WERI-Rb-1 (cell line): ENCODE measurements around the gene PRKCA.

Experiments used
- DNase-seq: peaks from one replicate; pipeline ENCODE4 v3.0.0-alpha.2; 2020
- H3K27ac ChIP-seq: fragments of 250-450 bp; sonication (Bioruptor Pico); 2 replicates; pipeline ENCODE4 v1.5.1; 2020; ENCODE audit warnings: mild to moderate bottlenecking, moderate library complexity
- H3K27me3 ChIP-seq: fragments of 250-450 bp; sonication (Bioruptor Pico); 2 replicates; pipeline ENCODE4 v1.5.1; 2021; ENCODE audit warnings: mild to moderate bottlenecking, low read depth, moderate library complexity; ENCODE audit not compliant: insufficient read depth, severe bottlenecking
- H3K36me3 ChIP-seq: fragments of 250-450 bp; sonication (Bioruptor Pico); 2 replicates; pipeline ENCODE4 v1.5.1; 2020; ENCODE audit warnings: mild to moderate bottlenecking, moderate library complexity
- H3K4me3 ChIP-seq: 2 replicates; pipeline ENCODE4 v1.5.1; 2011; ENCODE audit warnings: low read depth, mild to moderate bottlenecking, control low read depth, low read length
- H3K9me3 ChIP-seq: fragments of 250-450 bp; sonication (Bioruptor Pico); 2 replicates; pipeline ENCODE4 v1.5.1; 2021; ENCODE audit warnings: mild to moderate bottlenecking, moderate library complexity; ENCODE audit not compliant: severe bottlenecking
- TF ChIP-seq, protein P1 (sequence below): IDR thresholded peaks from 2 replicates; pipeline ENCODE4 v1.5.1; 2011; ENCODE audit warnings: low read depth, mild to moderate bottlenecking, control low read depth, inconsistent platforms, low read length

Gene PRKCA

GRCh38 chr17:66281661-66282369, 20.6 kb upstream of the PRKCA start:
- no peaks in the 10 kb centered on the region for H3K36me3 ChIP-seq
- H3K9me3 ChIP-seq = peaks cover 2% of the 10 kb centered on the region
- TF ChIP-seq, protein P1, sequence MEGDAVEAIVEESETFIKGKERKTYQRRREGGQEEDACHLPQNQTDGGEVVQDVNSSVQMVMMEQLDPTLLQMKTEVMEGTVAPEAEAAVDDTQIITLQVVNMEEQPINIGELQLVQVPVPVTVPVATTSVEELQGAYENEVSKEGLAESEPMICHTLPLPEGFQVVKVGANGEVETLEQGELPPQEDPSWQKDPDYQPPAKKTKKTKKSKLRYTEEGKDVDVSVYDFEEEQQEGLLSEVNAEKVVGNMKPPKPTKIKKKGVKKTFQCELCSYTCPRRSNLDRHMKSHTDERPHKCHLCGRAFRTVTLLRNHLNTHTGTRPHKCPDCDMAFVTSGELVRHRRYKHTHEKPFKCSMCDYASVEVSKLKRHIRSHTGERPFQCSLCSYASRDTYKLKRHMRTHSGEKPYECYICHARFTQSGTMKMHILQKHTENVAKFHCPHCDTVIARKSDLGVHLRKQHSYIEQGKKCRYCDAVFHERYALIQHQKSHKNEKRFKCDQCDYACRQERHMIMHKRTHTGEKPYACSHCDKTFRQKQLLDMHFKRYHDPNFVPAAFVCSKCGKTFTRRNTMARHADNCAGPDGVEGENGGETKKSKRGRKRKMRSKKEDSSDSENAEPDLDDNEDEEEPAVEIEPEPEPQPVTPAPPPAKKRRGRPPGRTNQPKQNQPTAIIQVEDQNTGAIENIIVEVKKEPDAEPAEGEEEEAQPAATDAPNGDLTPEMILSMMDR = no peak
- DNase-seq = no peak
- H3K27me3 ChIP-seq = no peaks in the 10 kb centered on the region
- H3K4me3 ChIP-seq = no peak overlapping the region
- H3K27ac ChIP-seq = no peak overlapping the region

DNA sequence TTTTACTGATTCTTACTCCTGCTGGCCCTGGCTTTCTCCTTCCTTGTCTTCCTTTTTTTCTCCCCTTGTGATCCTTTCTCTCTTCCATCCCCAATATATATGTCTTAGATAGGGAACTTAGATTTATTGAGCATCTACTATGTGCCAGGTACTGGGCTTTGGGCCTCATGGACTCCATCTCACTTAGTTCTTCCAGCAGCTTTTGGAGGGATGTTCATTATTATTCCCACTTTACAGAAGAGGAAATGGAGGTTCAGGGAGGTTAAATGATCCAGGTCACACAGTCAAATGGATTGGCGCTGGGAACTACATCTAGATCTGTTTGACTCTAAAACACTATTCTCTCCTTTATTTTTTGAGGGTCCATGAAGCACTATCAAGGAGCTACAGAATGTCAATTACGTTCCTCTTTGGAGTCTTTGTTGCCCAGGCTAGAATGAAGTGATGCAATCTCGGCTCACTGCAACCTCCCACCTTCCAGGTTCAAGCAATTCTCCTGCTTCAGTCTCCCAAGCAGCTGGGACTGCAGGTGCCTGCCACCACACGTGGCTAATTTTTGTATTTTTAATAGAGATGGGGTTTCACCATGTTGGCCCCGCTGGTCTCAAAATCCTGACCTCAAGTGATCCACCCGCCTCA, 19.0 kb upstream of the PRKCA start:
- Histone ChIP-seq H3K36me3 (no peaks in the 10 kb centered on the region), H3K27ac (no peak overlapping the region), H3K9me3 (peaks cover 2% of the 10 kb centered on the region), H3K4me3 (no peak overlapping the region), H3K27me3 (no peaks in the 10 kb centered on the region)
- TF ChIP-seq, protein P1 = no peak
- DNase-seq = no peak

- no peak for DNase-seq
- Histone ChIP-seq H3K36me3 (no peaks in the 10 kb centered on the region), H3K27ac (no peak overlapping the region), H3K9me3 (peaks cover 2% of the 10 kb centered on the region), H3K27me3 (no peaks in the 10 kb centered on the region), H3K4me3 (no peak overlapping the region)
- TF ChIP-seq, protein P1 = no peak
Observed at GRCh38 chr17:66283971-66284370, 18.4 kb upstream of the PRKCA start.

DNA sequence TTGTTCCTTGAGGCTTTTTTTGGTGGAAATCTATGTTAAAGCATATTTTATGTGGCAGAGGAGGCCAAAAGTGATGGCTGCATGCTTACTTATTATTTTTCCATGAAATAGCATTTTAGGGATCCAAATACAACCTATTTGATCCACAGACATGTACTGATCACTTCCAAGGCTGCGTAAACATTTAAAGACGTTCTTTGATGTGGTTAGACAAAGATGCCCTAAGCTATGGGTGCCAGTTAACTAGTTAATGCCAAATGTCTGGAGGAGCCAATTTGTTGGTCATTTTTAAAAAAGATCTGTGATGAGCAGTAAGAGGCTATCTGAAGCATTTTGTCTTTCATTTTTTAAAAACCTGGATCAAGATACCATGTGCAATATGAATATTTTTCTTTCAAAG, 17.3 kb upstream of the PRKCA start:
- TF ChIP-seq, protein P1 = no peak

GRCh38 chr17:66287911-66288310, 14.5 kb upstream of the PRKCA start:
- TF ChIP-seq, protein P1 = no peak
- H3K36me3 ChIP-seq = no peaks in the 10 kb centered on the region
- H3K9me3 ChIP-seq = peaks cover 2% of the 10 kb centered on the region
- no peaks in the 10 kb centered on the region for H3K27me3 ChIP-seq
- no peak overlapping the region for H3K4me3 ChIP-seq
- no peak for DNase-seq
- H3K27ac ChIP-seq = no peak overlapping the region

More for the DNA sequence above, 17.3 kb upstream of the PRKCA start:
- no peak for DNase-seq
- Histone ChIP-seq H3K36me3 (no peaks in the 10 kb centered on the region), H3K4me3 (no peak overlapping the region), H3K27me3 (no peaks in the 10 kb centered on the region), H3K27ac (no peak overlapping the region), H3K9me3 (peaks cover 2% of the 10 kb centered on the region)
